Mesenteric fat pad (tissue), 1 donor: ENCODE measurements around the gene HECTD4. TPM values are rescaled to one million over a fixed set of nuclear protein-coding genes. Genes with fewer than 3 reads are reported as not detected.
"Not testable (repeated sequence)": the region's sequence is repeated elsewhere in the genome, so short reads cannot be mapped to it uniquely, and the experiment has no call there.

Experiments used
- DNase-seq: peaks from one replicate; pipeline ENCODE4 v3.0.0-alpha.2; 2020; ENCODE audit warnings: low spot score
- total RNA-seq: library from RNA; stranded (reverse); fragmentation: NEBNext Ultra II Directional; extraction: Animal tissue kit (Norgen Biotek cat#: 25700); gene quantifications from one replicate; pipeline ENCODE4 v1.2.1, GENCODE V29; 2021
- donor health status: DM: yes; HTN: yes; CAD: no.

Gene HECTD4
- total RNA-seq, 1 donor from 2014 or later, result 37.0 TPM

DNA sequence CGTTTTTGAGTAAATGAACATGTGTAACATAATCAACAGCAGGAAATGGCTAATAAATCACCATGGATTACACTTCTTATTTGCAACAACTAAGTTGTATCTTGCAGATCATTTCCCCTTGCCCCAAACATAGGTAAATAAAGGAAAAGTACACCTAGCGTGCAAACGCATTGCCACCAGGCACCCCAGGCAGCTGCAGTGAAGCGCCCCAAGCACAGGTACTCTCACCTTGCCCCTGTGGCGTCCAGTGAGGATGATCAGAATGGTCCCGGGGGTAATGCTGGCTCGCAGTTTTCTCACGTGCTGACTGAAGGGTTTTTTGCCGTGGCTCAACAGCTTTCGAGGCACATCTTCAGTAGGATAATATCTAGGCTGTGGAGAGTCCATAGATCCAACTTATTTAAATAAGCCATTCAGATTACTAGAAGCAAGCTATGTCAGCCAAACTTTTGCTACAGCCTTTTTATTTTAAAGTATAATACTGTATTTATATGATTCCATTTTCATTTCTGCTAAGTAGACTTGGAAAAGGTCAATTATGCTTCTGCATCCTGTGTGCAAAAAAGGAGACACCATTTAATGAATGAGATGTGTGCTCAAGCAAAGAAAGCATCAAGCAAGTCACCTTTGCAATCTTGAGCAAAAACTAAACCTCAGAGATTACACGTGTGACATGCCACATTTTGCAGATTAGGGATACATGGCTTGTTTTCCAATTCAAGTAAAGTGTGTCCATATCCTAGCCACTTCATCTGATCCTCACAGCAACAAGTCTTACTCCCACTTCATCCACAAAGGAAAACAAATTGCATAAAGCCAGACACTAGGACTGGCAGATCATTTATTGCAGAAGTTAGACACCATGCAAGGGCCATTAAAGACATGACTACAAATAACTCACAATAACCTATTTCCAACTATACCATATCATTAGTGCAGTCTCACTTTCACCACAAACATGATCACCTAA is 24.6 kb upstream of the HECTD4 start:
- DNase-seq, result no peak

DNA sequence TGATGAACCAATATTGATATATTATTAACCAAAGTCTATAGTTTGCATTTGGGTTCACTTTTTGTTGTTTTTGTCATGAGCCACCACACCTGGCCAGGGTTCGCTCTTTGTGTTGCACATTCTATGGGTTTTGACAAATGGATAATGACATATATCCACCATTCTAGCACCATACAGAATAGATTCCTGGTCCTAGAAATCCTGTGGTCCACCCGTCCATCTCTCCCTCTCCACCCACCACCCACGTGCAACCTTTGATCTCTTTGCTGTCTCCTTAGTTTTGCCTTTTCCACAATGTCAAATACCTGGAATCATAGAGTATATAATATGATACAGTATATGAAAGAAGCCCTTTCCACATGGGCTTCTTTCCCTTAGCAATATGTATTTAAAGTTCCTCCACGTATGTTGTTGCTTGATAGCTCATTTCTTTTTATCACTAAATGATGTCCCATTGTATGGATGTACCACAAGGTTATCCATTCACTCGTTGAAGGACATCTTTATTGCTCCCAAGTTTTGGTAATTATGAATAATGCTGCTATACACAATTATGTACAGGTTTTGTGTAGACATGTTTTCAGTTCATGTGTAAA is 19.8 kb upstream of the HECTD4 start:
- DNase-seq, result no peak

DNA sequence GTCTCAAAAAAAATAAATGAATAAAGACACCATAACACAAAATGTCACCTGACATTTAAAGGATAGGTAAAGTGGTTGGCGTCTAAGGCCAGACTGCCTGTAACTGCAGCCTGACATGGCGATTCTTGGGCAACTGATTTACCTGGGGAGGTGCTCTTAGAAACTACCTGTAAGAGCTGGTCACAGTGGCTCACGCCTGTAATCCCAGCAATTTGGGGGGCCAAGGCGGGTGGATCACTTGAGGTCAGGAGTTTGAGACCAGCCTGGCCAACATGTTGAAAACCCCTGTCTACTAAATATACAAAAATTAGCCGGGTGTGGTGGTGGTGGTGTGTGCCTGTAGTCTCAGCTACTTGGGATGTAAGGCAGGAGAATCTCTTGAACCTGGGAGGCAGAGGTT is 18.8 kb upstream of the HECTD4 start:
- DNase-seq, result no peak

DNA sequence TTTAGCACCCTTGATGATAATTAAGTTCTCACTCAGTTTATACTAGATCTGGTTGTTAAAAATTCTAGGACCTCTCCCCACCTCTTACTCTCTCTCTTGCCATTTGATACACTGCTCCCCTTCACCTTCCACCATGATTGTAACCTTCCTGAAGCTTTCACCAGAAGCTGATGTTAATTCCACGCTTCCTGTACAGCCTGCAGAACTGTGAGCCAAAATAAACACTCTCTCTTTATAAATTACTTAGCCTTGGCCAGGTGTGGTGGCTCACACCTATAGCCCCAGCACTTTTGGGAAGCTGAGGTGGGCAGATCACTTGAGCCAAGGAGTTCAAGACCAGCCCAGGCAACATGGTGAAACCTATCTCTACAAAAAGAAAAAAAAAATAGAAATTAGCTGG is 11.1 kb upstream of the HECTD4 start:
- no peak for DNase-seq

DNA sequence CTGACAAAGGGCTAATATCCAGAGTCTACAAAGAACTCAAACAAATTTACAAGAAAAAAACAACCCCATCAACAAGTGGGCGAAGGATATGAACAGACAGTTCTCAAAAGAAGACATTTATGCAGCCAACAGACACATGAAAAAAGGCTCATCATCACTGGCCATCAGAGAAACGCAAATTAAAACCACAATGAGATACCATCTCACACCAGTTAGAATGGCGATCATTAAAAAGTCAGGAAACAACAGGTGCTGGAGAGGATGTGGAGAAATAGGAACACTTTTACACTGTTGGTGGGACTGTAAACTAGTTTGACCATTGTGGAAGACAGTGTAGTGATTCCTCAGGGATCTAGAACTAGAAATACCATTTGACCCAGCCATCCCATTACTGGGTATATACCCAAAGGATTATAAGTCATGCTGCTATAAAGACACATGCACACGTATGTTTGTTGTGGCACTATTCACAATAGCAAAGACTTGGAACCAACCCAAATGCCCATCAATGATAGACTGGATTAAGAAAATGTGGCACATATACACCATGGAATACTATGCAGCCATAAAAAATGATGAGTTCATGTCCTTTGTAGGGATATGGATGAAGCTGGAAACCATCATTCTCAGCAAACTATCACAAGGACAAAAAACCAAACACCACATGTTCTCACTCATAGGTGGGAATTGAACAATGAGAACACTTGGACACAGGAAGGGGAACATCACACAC is 7.9 kb upstream of the HECTD4 start:
- not testable (repeated sequence) for DNase-seq

DNA sequence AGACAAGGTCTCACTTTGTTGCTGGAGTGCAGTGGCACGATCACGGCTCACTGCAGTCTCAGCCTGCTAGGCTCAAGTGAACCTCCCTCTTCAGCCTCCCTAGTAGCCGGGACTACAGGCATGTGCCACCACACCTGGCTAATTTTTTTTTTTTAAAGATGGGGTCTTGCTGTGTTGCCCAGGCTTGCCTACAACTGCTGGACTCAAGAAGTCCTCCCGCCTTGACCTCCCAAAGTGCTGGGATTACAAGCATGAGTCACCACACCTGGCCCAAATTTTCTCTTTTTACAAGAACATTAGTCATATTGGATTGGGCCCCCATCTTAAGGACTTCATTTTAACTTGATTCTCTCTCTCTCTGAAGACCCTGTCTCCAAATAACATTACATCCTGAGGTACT is 7.0 kb upstream of the HECTD4 start:
- no peak for DNase-seq

DNA sequence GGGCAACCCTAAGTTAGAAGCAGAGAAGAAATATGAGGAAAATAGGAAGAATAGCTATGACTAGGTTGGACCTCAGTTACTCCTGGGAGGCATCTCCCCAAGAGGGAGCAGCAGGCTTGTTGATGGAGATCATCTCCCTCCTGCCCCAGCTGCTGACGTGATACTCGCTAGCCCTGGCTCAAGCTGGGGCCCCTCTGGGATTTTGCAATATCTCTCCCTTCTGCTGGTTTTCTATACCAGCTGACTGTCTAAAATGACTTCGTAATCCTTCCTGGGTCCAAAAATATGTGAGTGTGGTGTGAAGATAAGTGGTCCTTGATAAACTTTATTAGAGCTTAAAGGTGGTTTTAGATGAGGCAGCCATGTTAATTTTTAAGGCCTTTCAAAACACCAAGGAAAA is 4.5 kb upstream of the HECTD4 start:
- DNase-seq, result no peak

GRCh38 chr12:112382866-112383265 is 635 bp upstream of the HECTD4 start:
- no peak for DNase-seq

DNA sequence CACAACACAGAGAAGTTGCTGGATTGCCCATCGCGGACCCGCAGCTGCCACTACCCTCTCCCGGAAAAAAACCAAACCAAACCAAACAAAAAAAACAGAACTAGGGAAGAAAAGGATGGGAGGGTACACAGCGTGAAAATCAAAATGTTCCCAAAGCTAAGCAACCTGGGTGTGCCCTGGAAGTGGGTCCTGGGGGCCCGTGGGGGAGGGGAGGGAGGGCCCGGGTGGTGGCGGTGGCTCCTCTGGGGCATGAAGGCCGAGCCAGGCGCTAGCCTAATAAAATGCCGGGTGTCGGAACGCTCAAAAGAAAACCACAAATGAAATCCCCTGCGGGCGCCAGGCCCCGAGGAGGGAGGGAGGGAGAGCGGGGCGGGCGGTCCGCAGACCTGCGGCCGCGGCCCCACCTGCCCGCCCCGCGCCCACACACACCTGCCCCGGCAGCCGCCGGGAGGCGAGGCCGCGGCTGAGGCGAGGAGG is 787 bp downstream of the HECTD4 start:
- DNase-seq, result no peak

DNA sequence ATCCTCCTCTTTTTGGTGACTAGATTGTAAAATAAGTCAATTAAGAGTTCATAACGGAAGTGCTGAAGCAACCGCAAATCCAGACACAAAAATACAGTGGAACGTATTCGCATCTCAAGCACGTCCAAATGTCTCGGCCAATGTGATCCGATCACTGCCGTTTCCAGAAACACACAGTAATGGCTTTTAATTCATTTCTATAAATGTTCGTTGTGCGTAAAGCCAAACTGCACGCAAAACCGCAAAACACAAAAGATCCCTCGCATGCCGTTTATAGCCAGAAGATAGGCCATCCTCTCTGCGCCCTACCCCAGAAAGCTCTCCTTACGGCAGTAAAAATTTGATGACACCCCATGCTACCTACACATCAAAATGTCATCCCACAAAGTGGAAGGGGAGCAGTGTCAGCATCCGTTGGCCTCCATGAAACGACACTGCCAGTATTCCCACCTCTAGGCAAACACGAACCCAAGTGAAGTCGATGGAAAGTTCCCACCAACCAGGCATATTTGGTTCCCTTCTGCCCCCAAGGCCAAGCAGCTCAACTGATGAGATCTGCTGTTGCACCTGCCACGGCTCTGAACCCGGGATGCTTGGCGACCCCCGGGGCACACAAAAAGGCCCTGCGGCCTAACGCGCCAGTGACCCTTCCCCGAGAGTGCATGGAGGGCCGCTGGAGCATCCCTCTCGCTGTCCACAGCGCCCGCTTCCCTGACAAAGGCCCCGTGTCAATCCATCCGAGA is 1.4 kb downstream of the HECTD4 start:
- DNase-seq, result no peak

GRCh38 chr12:112375105-112375504 is 7.1 kb downstream of the HECTD4 start:
- DNase-seq, result no peak

- no peak for DNase-seq
Measured at GRCh38 chr12:112374166-112374740, 8.0 kb downstream of the HECTD4 start.

GRCh38 chr12:112370868-112371510 is 11.2 kb downstream of the HECTD4 start:
- no peak for DNase-seq

GRCh38 chr12:112370199-112370598 is 12.0 kb downstream of the HECTD4 start:
- no peak for DNase-seq

DNA sequence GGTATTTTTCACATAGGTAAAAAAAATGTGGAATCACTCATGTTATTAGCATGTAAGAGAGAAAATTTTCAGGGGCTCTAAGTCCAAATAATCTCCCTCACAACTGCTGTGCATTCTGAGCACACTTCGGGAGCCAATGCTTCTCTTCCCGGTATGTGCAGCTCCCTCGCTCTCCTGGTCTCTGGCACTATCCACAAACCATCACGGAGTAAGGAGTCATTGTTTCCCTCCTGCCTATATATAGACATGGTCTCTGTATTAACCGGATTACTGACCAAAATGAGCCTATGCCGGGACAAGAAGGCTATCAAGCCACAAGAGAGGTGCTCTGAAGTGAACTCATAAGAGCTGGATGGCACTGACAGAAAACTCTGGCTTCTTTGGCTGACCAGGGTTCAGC is 13.4 kb downstream of the HECTD4 start:
- no peak for DNase-seq

- no peak for DNase-seq
Measured at GRCh38 chr12:112367965-112368364, 14.3 kb downstream of the HECTD4 start.

DNA sequence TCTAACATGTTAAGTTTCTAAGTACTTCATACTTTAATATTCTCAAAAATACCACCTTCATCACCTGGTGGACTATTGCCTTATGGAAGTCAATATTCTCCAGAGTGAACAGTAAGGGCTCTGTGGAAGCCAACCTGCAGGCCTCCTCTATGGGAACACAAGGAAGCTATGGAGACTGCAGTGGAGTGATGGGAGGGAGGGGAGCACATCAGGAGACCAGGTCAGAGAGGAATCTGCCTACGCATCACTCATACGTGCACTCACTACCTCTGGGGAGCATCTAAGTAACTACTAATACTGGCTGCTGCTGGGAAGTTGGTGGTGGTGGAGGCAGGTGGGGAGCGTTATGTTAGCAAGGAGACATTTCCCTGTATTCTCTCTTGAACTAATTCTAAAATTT is 19.9 kb downstream of the HECTD4 start:
- DNase-seq, result no peak

GRCh38 chr12:112361271-112361670 is 21.0 kb downstream of the HECTD4 start:
- DNase-seq, result no peak

- DNase-seq, result no peak
Measured at GRCh38 chr12:112359290-112359689, 22.9 kb downstream of the HECTD4 start.

DNA sequence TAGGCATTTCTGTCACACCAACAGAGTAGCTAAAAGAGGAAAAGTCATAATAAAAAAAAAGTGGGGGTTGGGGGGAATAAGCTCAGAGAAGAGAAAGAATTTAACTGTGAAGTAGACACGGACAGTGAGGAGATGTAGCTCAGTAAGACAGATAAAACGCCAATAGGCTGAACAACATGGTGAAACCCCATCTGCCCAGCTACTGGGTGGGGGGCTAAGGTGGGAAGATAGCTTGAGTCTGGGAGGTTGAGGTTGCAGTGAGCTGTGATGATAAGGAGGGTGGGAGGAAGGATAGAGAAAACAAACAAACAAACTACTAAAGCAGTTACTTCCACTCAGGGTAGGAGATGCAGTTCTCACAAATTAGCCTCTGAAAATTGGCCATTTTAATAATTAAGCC is 25.0 kb downstream of the HECTD4 start:
- DNase-seq, result no peak
